Measurements from ENCODE around the gene CD300C. TPM values are rescaled to one million over a fixed set of nuclear protein-coding genes. Genes with fewer than 3 reads are reported as not detected.

CD300C gene
- total and polyA plus RNA-seq, 2 experiments from 2014 or later, result 0.43 to 0.47 TPM

DNA sequence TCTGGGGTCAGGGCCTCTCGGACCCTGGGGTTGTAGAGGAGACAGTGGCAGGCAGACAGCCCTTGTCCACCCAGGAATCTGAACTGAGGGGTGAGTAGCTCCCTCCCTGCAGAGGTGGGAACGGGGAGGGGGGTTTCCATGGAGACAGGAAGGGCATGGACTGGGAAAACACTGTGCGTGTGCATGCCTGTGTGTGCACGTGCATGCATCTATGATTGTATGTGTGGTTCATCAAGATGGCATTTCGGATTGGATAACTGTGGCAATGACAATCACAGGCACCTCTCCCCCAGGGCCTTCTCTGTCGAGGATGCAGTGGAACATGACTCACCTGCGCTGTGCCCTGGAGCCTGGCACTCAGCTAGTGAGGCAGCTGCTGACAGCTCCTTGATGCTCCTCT, 6.1 kb upstream of the CD300C start:
- Histone ChIP-seq H3K4me3 (no peak overlapping the region), H3K36me3 (replicated peaks; ENCODE audit: insufficient read depth, low read depth) (no peaks in the 10 kb centered on the region), H3K4me2 (no peak overlapping the region), H3K27me3 (no peaks in the 10 kb centered on the region), H3K9me2 (replicated peaks; ENCODE audit: insufficient read depth) (no peaks in the 10 kb centered on the region), H3K27ac (no peak overlapping the region), H4K20me1 (ENCODE audit: insufficient read depth, poor library complexity, severe bottlenecking) (no peaks in the 10 kb centered on the region), H2AFZ (no peak overlapping the region), H3K9me3 (ENCODE audit: low read depth) (no peaks in the 10 kb centered on the region), H3K4me1 (ENCODE audit: insufficient read depth) (no peaks in the 10 kb centered on the region), H3K79me2 (no peaks in the 10 kb centered on the region)
- DNase-seq (ENCODE audit: low spot score), result no peak
- TF ChIP-seq, protein P1, sequence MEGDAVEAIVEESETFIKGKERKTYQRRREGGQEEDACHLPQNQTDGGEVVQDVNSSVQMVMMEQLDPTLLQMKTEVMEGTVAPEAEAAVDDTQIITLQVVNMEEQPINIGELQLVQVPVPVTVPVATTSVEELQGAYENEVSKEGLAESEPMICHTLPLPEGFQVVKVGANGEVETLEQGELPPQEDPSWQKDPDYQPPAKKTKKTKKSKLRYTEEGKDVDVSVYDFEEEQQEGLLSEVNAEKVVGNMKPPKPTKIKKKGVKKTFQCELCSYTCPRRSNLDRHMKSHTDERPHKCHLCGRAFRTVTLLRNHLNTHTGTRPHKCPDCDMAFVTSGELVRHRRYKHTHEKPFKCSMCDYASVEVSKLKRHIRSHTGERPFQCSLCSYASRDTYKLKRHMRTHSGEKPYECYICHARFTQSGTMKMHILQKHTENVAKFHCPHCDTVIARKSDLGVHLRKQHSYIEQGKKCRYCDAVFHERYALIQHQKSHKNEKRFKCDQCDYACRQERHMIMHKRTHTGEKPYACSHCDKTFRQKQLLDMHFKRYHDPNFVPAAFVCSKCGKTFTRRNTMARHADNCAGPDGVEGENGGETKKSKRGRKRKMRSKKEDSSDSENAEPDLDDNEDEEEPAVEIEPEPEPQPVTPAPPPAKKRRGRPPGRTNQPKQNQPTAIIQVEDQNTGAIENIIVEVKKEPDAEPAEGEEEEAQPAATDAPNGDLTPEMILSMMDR (IDR thresholded peaks at IDR 0.05; ENCODE audit: poor library complexity), result no peak
- TF ChIP-seq EZH2phosphoT487 (IDR thresholded peaks at IDR 0.05; ENCODE audit: low read depth, severe bottlenecking, unreplicated experiment) (no peak), EZH2 (IDR thresholded peaks at IDR 0.05; ENCODE audit: borderline replicate concordance) (no peak)
- WGBS (ENCODE audit: low lambda C conversion rate, missing lambda C conversion rate), result 57% methylated on average over 7 of the region's 7 CpGs

DNA sequence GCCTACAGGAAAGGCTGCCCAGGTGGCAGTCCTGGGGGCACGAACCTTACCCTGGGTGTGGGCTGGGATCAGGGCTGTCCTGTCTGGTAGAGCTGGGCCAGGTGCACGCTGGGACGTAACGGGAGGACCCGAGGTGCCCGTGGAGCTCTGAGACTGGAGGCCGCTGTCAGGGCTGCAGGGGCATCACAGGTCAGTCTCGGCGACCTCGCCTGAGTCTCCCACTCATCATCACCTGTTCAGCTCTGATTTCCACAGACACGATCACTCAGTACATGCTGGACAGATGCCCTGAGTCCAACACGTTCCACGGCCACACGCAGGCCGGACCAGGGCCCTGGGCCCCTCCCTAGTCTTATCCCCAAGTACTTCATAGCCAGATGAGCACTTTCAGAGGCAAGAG, 4.7 kb upstream of the CD300C start:
- no peaks in the 10 kb centered on the region for H3K9me2 ChIP-seq (replicated peaks; ENCODE audit: insufficient read depth)
- no peak overlapping the region for H3K4me2 ChIP-seq
- H3K79me2 ChIP-seq, result no peaks in the 10 kb centered on the region
- no peaks in the 10 kb centered on the region for H3K27me3 ChIP-seq
- H3K36me3 ChIP-seq (replicated peaks; ENCODE audit: insufficient read depth, low read depth), result no peaks in the 10 kb centered on the region
- no peak overlapping the region for H3K4me3 ChIP-seq
- no peak overlapping the region for H2AFZ ChIP-seq
- no peak for DNase-seq (ENCODE audit: low spot score)
- H4K20me1 ChIP-seq (ENCODE audit: insufficient read depth, poor library complexity, severe bottlenecking), result no peaks in the 10 kb centered on the region
- TF ChIP-seq EZH2phosphoT487 (IDR thresholded peaks at IDR 0.05; ENCODE audit: low read depth, severe bottlenecking, unreplicated experiment) (no peak), EZH2 (IDR thresholded peaks at IDR 0.05; ENCODE audit: borderline replicate concordance) (no peak)
- TF ChIP-seq, protein P1 (IDR thresholded peaks at IDR 0.05; ENCODE audit: poor library complexity), result no peak
- no peak overlapping the region for H3K27ac ChIP-seq
- no peaks in the 10 kb centered on the region for H3K4me1 ChIP-seq (ENCODE audit: insufficient read depth)
- H3K9me3 ChIP-seq (ENCODE audit: low read depth), result no peaks in the 10 kb centered on the region
- 93% methylated on average over 14 of the region's 15 CpGs for WGBS (ENCODE audit: low lambda C conversion rate, missing lambda C conversion rate)

DNA sequence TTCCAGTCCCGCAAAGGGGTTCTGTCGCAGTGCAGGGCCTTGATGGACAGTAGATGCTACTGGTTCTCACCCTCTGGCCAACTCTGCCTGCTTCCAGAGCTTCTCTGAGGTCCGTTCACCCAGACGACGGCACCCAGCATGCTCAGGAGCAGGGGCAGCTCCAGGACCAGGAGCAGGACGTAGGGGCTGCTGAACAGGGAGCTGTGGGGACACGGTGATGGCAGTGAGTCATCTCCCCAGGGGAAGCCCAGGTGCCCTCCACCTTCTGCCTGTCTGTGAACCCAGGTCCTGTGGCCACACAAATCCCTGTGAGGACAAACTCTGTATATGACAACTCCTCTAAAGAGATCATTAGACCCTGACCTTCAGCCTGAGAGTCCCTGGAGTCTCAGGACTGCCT, 3.4 kb upstream of the CD300C start:
- 83% methylated on average over 7 of the region's 7 CpGs for WGBS (ENCODE audit: low lambda C conversion rate, missing lambda C conversion rate)
- Histone ChIP-seq H3K27ac (no peak overlapping the region), H3K4me1 (ENCODE audit: insufficient read depth) (no peaks in the 10 kb centered on the region), H3K4me2 (no peak overlapping the region), H4K20me1 (ENCODE audit: insufficient read depth, poor library complexity, severe bottlenecking) (no peaks in the 10 kb centered on the region), H3K9me2 (replicated peaks; ENCODE audit: insufficient read depth) (no peaks in the 10 kb centered on the region), H3K36me3 (replicated peaks; ENCODE audit: insufficient read depth, low read depth) (no peaks in the 10 kb centered on the region), H3K4me3 (no peak overlapping the region), H3K9me3 (ENCODE audit: low read depth) (no peaks in the 10 kb centered on the region), H2AFZ (no peak overlapping the region), H3K27me3 (no peaks in the 10 kb centered on the region), H3K79me2 (no peaks in the 10 kb centered on the region)
- TF ChIP-seq EZH2 (IDR thresholded peaks at IDR 0.05; ENCODE audit: borderline replicate concordance), result no peak
- TF ChIP-seq EZH2phosphoT487 (IDR thresholded peaks at IDR 0.05; ENCODE audit: low read depth, severe bottlenecking, unreplicated experiment), result no peak
- TF ChIP-seq, protein P1 (IDR thresholded peaks at IDR 0.05; ENCODE audit: poor library complexity), result no peak
- no peak for DNase-seq (ENCODE audit: low spot score)

DNA sequence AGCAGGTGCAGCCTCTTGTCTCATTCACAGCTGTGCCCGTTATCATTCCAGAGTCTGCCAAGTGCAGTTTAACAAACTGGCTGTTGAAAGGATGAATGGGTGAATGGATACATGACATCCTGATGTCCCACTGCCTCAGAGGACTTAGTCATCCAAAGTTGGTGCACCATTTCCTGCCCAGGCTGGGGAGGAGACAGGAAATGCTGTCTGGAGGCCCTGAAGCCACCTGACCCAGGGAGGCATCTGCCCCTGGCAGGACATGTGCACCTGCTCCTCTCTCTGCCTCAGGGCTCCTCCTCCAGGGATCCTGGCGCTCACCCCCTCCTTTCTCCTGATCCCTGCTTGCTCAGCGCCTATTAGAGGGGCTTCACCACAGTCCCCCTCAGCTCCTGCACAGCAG, 1.8 kb upstream of the CD300C start:
- no peak overlapping the region for H2AFZ ChIP-seq
- H3K4me1 ChIP-seq (ENCODE audit: insufficient read depth), result no peaks in the 10 kb centered on the region
- no peaks in the 10 kb centered on the region for H3K36me3 ChIP-seq (replicated peaks; ENCODE audit: insufficient read depth, low read depth)
- no peak overlapping the region for H3K4me2 ChIP-seq
- no peak overlapping the region for H3K27ac ChIP-seq
- TF ChIP-seq EZH2phosphoT487 (IDR thresholded peaks at IDR 0.05; ENCODE audit: low read depth, severe bottlenecking, unreplicated experiment) (no peak), EZH2 (IDR thresholded peaks at IDR 0.05; ENCODE audit: borderline replicate concordance) (no peak)
- TF ChIP-seq, protein P1 (IDR thresholded peaks at IDR 0.05; ENCODE audit: poor library complexity), result no peak
- no peaks in the 10 kb centered on the region for H4K20me1 ChIP-seq (ENCODE audit: insufficient read depth, poor library complexity, severe bottlenecking)
- H3K9me3 ChIP-seq (ENCODE audit: low read depth), result no peaks in the 10 kb centered on the region
- 94% methylated on average over 3 of the region's 3 CpGs for WGBS (ENCODE audit: low lambda C conversion rate, missing lambda C conversion rate)
- no peaks in the 10 kb centered on the region for H3K9me2 ChIP-seq (replicated peaks; ENCODE audit: insufficient read depth)
- H3K27me3 ChIP-seq, result no peaks in the 10 kb centered on the region
- no peak overlapping the region for H3K4me3 ChIP-seq
- no peaks in the 10 kb centered on the region for H3K79me2 ChIP-seq
- no peak for DNase-seq (ENCODE audit: low spot score)

Measured in hepatocyte (in vitro differentiated cells).